HEK293 (cell line): ENCODE results near the gene CDT1.

ENCODE experiments used
- CTCF ChIA-PET: fragments of 350-600 bp; formaldehyde crosslinking; extraction: SDS; loops from one replicate; lab custom pipeline; 2021; ENCODE audit warnings: antibody characterized with exemption; lab: Yijun Ruan, JAX
- POLR2A ChIA-PET: fragments of 300-600 bp; formaldehyde crosslinking; extraction: SDS; loops from one replicate; lab custom pipeline; 2020; ENCODE audit warnings: antibody characterized with exemption, inconsistent platforms; lab: Yijun Ruan, JAX
- H3K27ac ChIP-seq: fragments of 200-500 bp; sonication (Bioruptor generic); 2 replicates; pipeline ENCODE4 v1.5.1; 2014; ENCODE audit warnings: low read depth, low read length, control low read depth, inconsistent platforms; ENCODE audit errors: extremely low read depth
- H3K36me3 ChIP-seq, 2 experiments: fragments of 200-500 bp in 1 of 2; sonication (Bioruptor generic) in 1 of 2; 1 replicate in 1 of 2; 2 replicates in 1 of 2; pipeline ENCODE4 v1.5.1; 2014 to 2017; ENCODE audit warnings: inconsistent platforms in 2 of 2, low read length in 2 of 2; ENCODE audit not compliant: control insufficient read depth in 2 of 2, insufficient read depth in 1 of 2
- H3K4me1 ChIP-seq: fragments of 200-500 bp; sonication (Bioruptor generic); 2 replicates; pipeline ENCODE4 v1.5.1; 2014; ENCODE audit warnings: mild to moderate bottlenecking, low read length, inconsistent platforms; ENCODE audit not compliant: control insufficient read depth, insufficient read depth
- H3K4me3 ChIP-seq: 2 replicates; pipeline ENCODE4 v1.5.1; 2011; ENCODE audit warnings: low read depth, mild to moderate bottlenecking, control low read depth, low read length, moderate library complexity
- H3K9me3 ChIP-seq: fragments of 200-500 bp; sonication (Bioruptor generic); 2 replicates; pipeline ENCODE4 v1.5.1; 2014; ENCODE audit warnings: low read depth, low read length, inconsistent platforms; ENCODE audit not compliant: control insufficient read depth, insufficient read depth
- CTCF ChIP-seq: fragments of 450-650 bp; formaldehyde crosslinking; IDR thresholded peaks from 2 replicates; pipeline ENCODE4 v1.5.1; 2016; ENCODE audit warnings: missing biosample characterization, missing genetic modification characterization
- EGR2 ChIP-seq: fragments of 450-650 bp; formaldehyde crosslinking; IDR thresholded peaks from 2 replicates; pipeline ENCODE4 v1.5.1; 2016; ENCODE audit warnings: low read depth, missing biosample characterization, missing genetic modification characterization
- FEZF1 ChIP-seq: fragments of 450-650 bp; formaldehyde crosslinking; IDR thresholded peaks from 2 replicates; pipeline ENCODE4 v1.5.1; 2016; ENCODE audit warnings: missing biosample characterization, missing genetic modification characterization
- SALL2 ChIP-seq: fragments of 450-650 bp; formaldehyde crosslinking; IDR thresholded peaks from 2 replicates; pipeline ENCODE4 v1.5.0; 2017; ENCODE audit warnings: missing biosample characterization, mild to moderate bottlenecking, missing genetic modification characterization, borderline replicate concordance
- SP2 ChIP-seq: fragments of 450-650 bp; formaldehyde crosslinking; IDR thresholded peaks from 2 replicates; pipeline ENCODE4 v1.5.1; 2016; ENCODE audit warnings: missing biosample characterization, missing genetic modification characterization
- TRIM28 ChIP-seq: IDR thresholded peaks from 2 replicates; pipeline ENCODE4 v1.6.1; 2011; ENCODE audit warnings: low read length, control low read depth, borderline replicate concordance
- ZNF221 ChIP-seq: fragments of 450-650 bp; formaldehyde crosslinking; IDR thresholded peaks from 2 replicates; pipeline ENCODE4 v1.5.1; 2017; ENCODE audit warnings: missing biosample characterization, missing genetic modification characterization, borderline replicate concordance
- ZNF280D ChIP-seq: fragments of 450-650 bp; formaldehyde crosslinking; IDR thresholded peaks from 2 replicates; pipeline ENCODE4 v1.5.1; 2016; ENCODE audit warnings: missing biosample characterization, missing genetic modification characterization
- ZNF292 ChIP-seq: fragments of 450-650 bp; formaldehyde crosslinking; IDR thresholded peaks from 2 replicates; pipeline ENCODE4 v1.5.1; 2016; ENCODE audit warnings: low read depth, missing biosample characterization, missing genetic modification characterization, borderline replicate concordance
- ZNF580 ChIP-seq: fragments of 450-650 bp; formaldehyde crosslinking; IDR thresholded peaks from 2 replicates; pipeline ENCODE4 v1.5.1; 2016; ENCODE audit warnings: missing biosample characterization, missing genetic modification characterization
- ZNF664 ChIP-seq: fragments of 450-650 bp; formaldehyde crosslinking; IDR thresholded peaks from 2 replicates; pipeline ENCODE4 v1.5.1; 2016; ENCODE audit warnings: missing biosample characterization, missing genetic modification characterization

CDT1 gene

GRCh38 chr16:88856828-88857727, 53.5 kb downstream of the CDT1 start, which contains the start of the genes GALNS and TRAPPC2L (continued):
- no peak for TF ChIP-seq TRIM28
- no peak for TF ChIP-seq ZNF580 (tag by site-specific recombination)

GRCh38 chr16:88857728-88858339, 54.2 kb downstream of the CDT1 start:
- CTCF ChIA-PET, result interaction anchor here (0.5 to 1.8 kb wide), 18 partner anchors 9 to 309 kb away, joined by 3 to 8 read pairs (median 3); partner anchors contain the start of gene APRT
- Histone ChIP-seq H3K27ac (peak overlapping the region; percentile 10; the same call in 1 of the 2 replicates), H3K4me1 (no peaks in the 10 kb centered on the region), H3K9me3 (no peaks in the 10 kb centered on the region), H3K4me3 (peak overlapping the region; percentile 94), H3K36me3 (peaks cover 0 to 44% of the 10 kb centered on the region in 2 experiments; a peak in 1 of 3 replicates)
- POLR2A ChIA-PET, result interaction anchor here (0.7 to 2.1 kb wide), 5 partner anchors 43 to 340 kb away, joined by 3 to 23 read pairs (median 3); partner anchors contain the start of genes ACSF3 and APRT
- TF ChIP-seq ZNF280D (tag by site-specific recombination) (no peak), ZNF664 (no peak), SALL2 (tag by site-specific recombination) (no peak), FEZF1 (tag by site-specific recombination) (no peak), CTCF (tag by site-specific recombination) (peak; percentile 48; the same call in 1 of the 2 replicates), SP2 (tag by site-specific recombination) (no peak), ZNF221 (tag by site-specific recombination) (no peak), EGR2 (tag by site-specific recombination) (peak; percentile 39), ZNF292 (no peak)
